Coronary artery (tissue), 2 donors: Measurements from ENCODE around the gene MAST2.
"Not testable (repeated sequence)": the region's sequence is repeated elsewhere in the genome, so short reads cannot be mapped to it uniquely, and the experiment has no call there.

Experiments used
- DNase-seq: peaks from one replicate; pipeline ENCODE4 v3.0.0-alpha.2; 2017; ENCODE audit warnings: low spot score
- H3K27ac ChIP-seq, 2 donors: fragments of 200-600 bp; sonication (generic); one replicate each; pipeline ENCODE4 v1.5.1; 2016 to 2019
- H3K4me3 ChIP-seq: fragments of 200-600 bp; sonication (generic); 2 replicates; pipeline ENCODE4 v1.5.1; 2016; ENCODE audit warnings: mild to moderate bottlenecking, moderate library complexity
- TF ChIP-seq, protein P1 (sequence below): fragments of 200-600 bp; sonication (generic); IDR thresholded peaks from one replicate; pipeline ENCODE4 v1.5.1; 2019; ENCODE audit warnings: antibody characterized with exemption

The MAST2 gene

DNA sequence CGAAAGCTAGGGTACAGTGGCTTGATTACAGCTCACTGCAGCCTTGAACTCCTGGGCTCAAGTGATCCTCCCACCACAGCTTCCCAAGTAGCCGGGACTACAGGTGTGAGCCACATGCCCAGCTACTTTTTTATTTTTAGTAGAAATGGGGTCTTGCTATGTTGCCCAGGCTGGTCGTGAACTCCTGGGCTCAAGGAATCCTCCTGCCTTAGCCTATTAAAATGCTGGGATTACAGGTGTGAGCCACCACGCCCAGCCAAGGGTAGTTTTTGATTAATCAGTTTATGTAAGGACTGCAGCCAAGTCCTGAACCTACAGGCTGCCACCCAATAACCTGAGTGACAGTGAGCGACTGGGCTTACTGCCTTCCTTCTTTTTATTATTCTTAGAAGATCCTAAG, 240.7 kb downstream of the MAST2 start:
- DNase-seq: no peak
- Histone ChIP-seq H3K27ac (no peak overlapping the region), H3K4me3 (no peak overlapping the region)
- TF ChIP-seq, protein P1, sequence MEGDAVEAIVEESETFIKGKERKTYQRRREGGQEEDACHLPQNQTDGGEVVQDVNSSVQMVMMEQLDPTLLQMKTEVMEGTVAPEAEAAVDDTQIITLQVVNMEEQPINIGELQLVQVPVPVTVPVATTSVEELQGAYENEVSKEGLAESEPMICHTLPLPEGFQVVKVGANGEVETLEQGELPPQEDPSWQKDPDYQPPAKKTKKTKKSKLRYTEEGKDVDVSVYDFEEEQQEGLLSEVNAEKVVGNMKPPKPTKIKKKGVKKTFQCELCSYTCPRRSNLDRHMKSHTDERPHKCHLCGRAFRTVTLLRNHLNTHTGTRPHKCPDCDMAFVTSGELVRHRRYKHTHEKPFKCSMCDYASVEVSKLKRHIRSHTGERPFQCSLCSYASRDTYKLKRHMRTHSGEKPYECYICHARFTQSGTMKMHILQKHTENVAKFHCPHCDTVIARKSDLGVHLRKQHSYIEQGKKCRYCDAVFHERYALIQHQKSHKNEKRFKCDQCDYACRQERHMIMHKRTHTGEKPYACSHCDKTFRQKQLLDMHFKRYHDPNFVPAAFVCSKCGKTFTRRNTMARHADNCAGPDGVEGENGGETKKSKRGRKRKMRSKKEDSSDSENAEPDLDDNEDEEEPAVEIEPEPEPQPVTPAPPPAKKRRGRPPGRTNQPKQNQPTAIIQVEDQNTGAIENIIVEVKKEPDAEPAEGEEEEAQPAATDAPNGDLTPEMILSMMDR: no peak

DNA sequence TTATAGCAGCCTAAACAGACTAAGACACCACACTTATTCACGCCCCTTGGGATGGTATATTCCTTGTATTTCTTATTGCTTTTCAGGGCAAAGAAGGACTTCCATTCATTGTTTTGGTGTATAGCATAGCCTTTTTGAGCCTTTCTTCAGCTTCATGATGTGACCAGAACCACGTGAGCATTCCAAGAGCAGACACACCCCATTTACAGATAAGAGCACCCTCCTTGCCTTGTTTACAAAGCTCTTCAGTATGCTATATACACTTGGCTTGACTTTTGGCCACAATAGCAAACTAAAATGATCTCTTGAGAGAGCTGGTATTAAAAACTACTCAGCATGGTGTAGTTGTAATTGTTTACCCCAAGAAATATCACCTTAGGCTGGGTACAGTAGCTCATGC, 250.3 kb downstream of the MAST2 start:
- no peak for DNase-seq
- Histone ChIP-seq H3K4me3 (no peak overlapping the region), H3K27ac (no peak overlapping the region)
- TF ChIP-seq, protein P1: no peak

DNA sequence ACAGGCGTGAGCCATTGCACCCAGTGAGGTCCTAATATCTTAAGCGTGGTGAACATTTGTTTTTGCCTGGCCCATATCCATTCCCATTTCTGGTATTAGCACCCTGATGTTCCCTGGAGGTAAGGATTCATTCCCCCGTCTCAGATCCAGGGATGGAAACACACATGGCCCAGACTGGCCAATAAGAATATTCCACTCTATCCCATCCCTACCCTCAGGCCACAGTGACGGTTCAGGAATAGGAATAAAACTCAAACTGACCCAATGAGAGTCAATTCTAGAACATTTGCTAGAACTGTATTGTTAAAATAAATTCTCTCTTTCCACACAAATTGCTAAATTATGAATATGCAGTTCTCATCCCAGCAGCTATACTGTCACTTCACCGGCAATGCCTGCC, 252.9 kb downstream of the MAST2 start:
- TF ChIP-seq, protein P1: no peak

DNA sequence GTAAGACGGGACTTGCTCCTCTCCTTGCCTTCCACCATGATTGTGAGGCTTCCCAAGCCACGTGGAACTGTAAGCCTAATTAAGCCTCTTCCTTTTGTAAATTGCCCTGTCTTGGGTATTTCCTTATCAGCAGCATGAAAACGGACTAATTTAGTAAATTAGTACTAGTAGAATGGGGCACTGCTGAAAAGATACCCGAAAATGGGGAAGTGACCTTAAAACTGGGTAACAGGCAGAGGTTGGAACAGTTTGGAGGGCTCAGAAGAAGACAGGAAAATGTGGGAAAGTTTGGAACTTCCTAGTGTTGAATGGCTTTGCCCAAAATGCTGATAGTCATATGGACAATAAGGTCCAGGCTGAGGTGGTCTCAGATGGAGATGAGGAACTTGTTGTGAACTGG, 253.8 kb downstream of the MAST2 start:
- DNase-seq, H3K4me3 ChIP-seq, H3K27ac ChIP-seq: not testable (repeated sequence)

More for the DNA sequence above, 252.9 kb downstream of the MAST2 start:
- no peak overlapping the region for H3K27ac ChIP-seq
- H3K4me3 ChIP-seq: no peak overlapping the region
- no peak for DNase-seq

DNA sequence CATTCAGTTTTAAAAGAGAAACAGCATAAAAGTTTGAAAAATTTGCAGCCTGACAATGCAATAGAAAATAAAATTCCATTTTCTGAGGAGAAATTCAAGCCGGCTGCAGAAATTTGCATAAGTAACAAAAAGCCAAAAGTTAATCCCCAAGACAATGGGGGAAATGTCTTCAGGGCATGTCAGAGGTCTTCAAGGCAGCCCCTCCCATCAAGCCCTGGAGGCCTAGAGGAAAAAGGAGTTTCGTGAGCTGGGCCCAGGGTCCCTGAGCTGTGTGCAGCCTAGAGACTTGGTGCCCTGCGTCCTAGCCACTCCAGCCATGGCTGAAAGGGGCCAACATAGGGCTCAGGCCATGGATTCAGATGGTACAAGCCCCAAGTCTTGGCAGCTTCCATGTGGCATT, 254.4 kb downstream of the MAST2 start:
- Histone ChIP-seq H3K4me3 (no peak overlapping the region), H3K27ac (no peak overlapping the region)
- TF ChIP-seq, protein P1: no peak
- DNase-seq: no peak

DNA sequence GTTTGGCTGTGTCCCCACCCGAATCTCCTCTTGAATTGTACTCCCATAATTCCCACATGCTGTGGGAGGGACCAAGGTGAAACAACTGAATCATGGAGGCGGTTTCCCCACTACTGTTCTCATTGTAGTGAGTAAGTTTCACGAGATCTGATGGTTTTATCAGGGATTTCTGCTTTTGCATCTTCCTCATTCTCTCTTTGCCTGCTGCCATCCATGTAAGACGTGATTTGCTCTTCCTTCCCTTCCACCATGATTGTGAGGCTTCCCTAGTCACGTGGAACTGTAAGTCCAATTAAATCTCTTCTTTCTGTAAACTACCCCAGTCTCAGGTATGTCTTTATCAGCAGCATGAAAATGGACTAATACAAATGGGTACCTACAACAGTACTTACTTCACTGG, 255.5 kb downstream of the MAST2 start:
- Histone ChIP-seq H3K27ac (no peak overlapping the region), H3K4me3 (no peak overlapping the region)
- TF ChIP-seq, protein P1: no peak
- DNase-seq: no peak

DNA sequence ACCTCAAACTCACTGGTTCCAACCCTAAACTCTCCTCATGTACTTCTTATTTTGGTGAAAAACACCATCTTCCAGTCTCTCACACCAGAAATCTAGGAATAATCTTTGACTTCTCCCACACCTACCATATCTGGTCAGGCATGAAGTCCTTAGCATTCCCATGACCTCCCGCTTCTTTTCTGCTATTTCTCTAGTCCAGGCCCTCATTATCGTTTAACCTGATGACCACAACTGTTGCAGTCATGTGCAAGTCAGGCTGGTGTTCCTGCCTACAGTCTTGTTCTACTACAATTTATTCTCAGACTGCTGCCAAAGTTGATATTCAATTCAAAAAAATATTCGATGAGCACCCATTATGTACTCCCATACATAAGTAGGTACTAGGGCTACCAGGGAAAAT, 257.7 kb downstream of the MAST2 start:
- Histone ChIP-seq H3K27ac (no peak overlapping the region), H3K4me3 (no peak overlapping the region)
- no peak for DNase-seq
- TF ChIP-seq, protein P1: no peak
